NK-92 (cell line): ENCODE measurements around the gene ACR.
"Not testable (repeated sequence)": the region's sequence is repeated elsewhere in the genome, so short reads cannot be mapped to it uniquely, and the experiment has no call there.

Source experiments
- DNase-seq: peaks from one replicate; lab custom pipeline; 2025; ENCODE audit not compliant: unreplicated experiment; lab: John Stamatoyannopoulos, UW

Gene ACR

DNA sequence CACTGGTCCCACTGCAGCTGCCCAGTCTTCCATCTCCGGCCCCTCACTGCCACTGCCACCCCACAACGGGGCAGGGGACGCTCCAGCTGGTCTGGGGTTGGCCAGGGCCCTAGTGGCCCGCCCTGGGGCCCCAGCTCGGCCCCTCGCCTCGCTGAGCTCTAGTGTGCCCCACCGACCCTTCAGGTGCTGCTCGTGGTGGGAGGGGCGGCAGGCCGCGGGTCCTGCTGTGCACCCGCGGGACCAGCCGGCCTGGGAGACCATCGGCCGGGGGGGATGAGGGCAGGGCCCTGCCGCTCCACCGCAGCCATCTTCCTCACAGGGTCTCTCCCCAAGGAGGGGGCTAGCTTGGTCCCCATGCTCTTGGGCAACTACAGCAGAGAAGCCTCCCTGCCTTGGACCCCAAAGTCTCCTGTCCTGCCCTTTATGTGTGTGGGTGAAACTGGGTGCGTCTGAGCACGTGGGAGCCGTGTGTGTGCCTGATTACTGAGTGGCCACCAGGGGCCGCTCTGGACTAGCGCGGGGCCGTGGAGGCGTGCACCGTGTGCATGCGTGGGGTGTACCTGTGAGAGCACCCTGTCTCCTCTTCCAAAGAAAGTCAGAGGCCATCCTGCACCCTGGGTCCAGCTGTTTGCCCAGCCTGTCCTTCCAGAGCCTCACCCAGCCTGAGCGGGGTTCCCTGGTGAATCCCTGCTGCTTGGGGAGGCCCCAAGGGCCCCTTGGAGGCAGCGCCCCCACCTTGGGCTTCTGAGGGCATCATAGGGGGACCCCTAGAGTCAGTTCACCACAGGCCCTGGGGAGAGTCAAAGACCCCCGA, 6.0 kb upstream of the ACR start:
- DNase-seq = no peak

DNA sequence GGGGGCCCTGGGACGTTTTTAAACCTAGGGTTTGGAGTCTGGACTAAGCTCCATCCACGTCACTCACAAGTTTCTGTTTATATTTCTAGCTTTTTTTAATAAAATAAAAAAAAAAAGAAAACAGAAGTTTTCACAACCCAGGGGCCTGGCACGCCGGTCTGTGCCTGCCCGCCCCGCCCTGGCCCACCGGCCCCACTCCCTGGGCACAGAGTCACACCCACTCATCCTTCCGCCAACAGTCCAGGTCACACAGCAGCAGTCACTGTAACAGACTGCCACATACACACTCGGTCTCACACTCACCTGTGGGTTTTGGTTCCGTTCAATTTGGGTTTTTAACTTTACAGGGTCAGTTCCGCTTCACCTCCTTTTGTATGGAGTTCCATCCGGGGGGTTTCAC, 5.3 kb upstream of the ACR start:
- no peak for DNase-seq

DNA sequence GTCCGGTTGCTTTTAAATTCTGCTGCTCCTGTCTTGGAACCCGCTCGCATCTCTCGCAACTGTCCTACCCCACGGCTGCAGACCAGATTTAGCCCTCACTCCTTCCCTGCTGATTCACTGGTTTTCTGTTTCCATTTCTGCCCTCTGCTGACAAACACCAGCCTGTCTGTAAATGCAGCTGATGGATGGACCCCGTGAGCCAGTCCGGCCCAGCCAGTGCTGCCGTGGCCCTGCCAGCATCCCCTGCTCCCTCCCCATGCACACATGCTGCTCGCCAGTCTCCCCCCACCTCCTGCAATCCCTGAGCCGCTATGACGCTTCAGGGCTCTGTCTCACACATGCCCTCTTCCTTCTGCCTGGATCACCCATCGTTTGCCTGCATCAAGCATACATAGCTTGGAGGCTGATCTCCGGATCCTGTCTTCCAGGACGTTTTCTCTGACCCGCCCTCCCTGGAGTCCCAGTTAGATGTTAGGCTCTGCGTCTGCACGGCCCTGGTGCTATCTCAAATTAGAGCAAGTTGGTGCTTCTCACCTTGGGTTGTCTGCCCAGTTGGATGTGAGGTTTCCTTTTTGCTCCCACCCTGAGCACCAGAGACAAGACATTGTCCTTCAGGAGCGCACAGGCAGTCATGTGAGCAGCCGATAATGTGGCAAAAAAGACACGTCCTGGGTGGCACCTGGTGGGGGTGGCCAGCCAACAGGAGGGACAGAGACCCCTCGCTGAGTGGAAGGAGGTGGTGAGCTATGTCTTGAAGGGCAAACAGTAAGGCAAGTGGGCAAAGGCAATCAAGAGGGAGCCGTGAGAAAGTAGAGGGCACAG, 4.3 kb upstream of the ACR start:
- DNase-seq = no peak

DNA sequence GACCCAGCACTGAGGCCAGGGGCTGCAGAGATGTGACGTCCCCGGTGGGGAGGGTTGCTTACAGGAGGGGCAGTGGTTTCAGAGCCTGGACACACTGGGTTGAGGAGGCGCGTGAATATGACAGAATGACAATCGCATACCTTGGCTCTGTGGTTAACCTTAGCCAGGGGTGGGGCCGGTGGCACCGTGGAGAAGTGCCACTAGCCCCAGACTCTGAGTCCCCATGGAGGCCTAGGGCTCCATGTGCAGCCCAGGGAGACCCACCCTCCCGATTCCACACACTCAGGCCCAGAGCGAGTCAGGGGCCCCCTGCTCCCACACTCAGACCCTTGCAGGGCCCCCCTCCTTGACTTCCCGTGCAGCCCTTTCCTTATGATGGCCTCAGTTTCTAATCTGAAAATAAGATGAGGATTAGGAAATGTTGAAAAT, 3.6 kb upstream of the ACR start:
- no peak for DNase-seq

DNA sequence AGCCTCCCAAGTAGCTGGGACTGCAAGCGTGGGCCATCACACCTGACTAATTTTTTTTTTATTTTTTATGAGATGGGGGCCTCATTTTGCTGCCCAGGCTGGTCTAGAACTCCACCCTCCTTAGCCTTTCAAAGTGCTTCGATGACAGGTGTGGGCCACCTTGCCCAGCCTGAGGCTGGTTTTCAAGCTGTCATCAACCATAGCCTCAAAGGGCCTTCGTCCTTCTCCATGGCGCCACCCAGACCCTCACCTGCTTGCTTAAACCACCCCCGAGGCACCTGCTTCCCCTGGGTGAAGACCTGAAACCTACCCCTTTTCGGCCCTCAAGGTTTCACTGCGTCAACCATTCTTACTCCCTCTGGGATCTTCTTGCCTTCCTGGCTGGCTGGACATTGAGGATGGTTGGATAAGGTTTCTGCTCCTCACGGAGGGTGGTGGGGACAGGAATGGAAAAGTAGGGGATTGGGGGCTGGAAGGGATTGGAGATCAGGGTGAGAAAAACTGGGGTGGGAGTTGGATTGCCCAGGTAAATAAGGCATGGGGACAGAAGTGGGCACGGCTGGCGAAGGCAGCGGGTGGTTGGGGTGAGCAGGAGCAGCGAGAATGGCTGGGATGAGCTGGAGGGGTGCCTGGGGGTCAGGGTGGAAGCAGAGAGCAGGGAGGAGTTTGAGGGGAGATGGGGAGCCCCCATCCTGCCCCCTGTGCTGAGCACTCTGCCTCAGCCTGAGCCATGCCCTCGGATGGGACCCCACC, 2.8 kb upstream of the ACR start:
- no peak for DNase-seq

DNA sequence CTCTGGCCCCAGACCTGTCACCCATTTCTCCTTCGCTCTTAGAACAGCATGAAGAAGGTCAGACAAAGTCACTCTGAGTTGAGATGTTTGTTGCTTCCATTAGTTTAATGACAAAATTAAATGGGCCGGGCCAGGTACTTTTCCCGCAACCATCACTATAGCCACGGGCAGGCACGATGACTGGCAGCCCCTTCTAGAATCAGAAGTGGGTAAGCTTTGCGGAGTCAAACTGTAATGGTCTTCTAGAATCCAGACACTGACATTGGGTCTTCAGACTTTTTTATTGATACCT, 2.3 kb upstream of the ACR start:
- no peak for DNase-seq

DNA sequence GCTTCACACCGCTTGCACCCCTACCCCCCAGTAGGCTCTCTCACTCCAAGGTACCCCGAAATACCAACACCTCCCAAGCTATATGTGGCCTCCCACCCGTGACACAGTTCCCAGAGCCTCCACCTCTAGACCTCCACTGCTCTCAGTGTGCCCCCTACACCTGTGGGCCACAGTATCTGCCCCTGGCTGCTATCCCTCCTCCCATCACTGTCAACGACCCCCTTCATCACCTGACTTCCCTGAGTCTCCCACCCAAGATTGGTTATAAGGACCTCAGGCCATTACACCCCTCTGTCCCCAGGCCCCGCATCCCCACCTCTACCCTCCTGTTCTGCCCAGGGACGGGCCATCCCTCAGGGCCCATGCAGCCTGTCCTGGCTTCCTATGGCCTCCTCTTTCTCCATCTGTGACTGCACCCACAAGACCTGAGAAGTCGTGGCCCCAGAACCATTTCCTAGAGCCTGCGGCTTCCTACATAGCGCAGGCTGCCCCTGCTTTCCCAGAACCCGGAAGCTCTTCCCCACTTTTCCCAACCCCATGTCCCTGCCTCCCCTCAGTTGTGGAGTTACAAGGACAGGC, 734 bp downstream of the ACR start:
- no peak for DNase-seq

DNA sequence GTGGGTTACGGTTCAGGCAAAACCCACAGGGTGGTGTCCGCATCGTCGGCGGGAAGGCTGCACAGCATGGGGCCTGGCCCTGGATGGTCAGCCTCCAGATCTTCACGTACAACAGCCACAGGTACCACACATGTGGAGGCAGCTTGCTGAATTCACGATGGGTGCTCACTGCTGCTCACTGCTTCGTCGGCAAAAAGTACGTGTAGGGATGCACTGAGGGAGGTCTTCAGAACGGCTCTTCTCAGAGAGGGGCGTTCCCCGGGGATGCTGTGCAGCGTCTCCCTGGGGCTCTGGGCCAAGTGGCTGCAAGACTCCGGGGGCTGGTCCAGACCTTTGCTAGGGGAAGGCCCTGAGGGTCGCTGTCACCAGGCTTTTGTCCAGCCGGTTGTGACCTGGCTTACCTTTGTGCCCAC, 1.3 kb downstream of the ACR start:
- DNase-seq = no peak

DNA sequence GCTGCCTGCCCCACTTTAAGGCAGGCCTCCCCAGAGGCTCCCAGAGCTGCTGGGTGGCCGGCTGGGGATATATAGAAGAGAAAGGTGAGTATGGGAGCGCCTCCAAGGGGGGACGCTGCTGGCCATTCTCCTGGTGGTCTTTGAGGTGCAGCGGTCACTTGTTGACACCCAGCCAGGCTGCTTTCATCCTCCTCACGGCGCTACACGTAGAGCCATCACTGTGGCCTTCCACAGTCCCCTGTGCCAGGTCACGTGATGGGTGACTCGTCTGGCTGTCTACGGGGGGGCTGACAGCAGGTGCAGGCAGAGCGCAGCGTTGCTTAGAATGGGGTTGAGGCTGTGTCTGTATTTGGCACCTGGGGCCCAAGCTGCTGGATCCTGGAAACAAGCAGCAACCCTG, 1.9 kb downstream of the ACR start:
- DNase-seq = no peak

DNA sequence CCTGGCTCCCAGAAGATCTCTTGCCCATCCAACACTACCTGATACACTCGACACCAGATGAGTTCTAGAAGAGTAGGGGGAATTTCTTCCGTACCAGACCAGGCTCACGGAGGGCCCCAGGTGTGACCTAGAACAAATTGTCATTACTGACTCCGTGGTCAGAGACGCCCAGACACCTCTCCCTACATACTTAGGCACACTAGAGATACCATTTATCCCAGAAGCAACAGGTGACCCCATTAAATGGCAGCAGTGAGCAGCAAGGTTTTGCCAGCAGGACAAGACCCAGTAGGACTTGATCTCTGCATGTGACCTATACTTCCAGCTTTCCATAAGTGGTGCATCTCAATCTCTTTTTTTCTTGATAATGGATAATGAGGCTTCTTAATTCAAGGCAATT, 2.7 kb downstream of the ACR start:
- DNase-seq = not testable (repeated sequence)

DNA sequence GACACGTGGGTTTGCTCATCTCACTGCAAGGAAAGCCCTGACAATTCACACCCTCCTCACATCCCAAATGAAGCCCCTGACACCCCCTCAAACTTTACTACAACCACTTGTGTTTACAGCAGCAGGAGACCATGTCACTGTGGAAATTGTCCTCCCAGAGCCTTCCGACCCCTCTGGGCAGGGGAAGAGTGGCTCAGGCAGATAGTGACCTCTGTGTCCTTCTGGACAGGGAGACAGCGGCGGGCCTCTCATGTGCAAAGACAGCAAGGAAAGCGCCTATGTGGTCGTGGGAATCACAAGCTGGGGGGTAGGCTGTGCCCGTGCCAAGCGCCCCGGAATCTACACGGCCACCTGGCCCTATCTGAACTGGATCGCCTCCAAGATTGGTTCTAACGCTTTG, 6.4 kb downstream of the ACR start:
- not testable (repeated sequence) for DNase-seq

DNA sequence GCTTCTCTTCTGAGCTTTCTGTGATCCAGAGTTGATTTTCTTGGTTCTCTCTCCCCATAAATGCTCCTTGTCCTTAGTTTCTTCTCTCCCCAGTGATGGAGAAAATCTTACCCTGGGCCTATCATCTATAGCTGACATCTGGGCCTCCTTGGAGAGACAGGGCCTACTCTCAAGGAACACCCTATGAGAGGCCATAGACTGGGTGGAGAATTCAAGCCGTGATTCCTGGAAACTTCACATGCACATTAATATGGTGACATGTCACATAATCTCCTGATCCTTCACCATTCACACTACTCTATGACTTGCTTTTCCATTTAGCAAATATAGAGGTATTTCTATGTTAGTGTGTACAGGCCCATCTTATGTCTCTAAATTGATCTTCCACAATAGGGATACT, 9.5 kb downstream of the ACR start:
- not testable (repeated sequence) for DNase-seq

DNA sequence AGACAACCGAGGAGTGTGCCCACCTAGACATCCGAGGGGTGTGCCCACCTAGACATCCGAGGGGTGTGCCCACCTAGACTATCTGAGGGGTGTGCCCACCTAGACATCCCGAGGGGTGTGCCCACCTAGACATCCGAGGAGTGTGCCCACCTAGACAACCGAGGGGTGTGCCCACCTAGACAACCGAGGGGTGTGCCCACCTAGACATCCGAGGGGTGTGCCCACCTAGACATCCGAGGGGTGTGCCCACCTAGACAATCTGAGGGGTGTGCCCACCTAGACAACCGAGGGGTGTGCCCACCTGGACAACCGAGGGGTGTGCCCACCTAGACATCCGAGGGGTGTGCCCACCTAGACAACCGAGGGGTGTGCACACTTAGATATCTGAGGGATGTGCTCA, 10.6 kb downstream of the ACR start:
- not testable (repeated sequence) for DNase-seq

DNA sequence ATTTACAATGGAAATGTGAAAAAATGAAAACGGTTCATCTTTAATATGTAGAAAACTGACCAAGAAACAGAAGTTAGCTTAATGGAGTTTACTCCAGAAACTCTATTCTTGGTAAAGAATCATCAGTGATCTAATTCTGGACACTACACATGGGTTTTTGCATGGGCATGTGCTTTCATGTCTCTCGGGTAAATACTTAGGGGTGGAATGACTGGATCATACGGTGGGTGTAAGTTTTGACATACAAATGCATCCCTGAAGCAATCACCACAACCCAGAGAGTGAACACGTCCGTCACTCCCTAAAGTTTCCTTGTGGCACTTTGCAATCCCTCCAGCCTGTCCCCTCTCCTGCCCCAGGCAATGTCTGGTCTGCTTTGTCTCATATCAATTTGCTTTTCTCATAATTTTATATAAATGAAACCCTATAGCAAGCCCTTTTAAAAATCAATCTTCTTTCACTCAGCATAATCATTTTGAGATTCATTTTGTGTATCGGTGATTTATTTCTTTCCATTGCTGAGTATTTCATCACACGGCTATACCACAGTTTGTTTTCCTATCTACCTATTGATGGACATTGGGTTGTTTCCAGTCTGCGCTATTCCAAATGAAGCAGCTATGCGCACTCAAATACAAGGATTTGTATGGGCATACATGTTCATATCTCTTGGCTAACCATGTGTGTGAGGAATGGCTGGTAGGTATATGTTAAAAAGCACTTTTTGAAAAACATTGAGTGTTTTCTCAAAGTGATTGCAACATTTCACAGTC, 11.5 kb downstream of the ACR start:
- not testable (repeated sequence) for DNase-seq

DNA sequence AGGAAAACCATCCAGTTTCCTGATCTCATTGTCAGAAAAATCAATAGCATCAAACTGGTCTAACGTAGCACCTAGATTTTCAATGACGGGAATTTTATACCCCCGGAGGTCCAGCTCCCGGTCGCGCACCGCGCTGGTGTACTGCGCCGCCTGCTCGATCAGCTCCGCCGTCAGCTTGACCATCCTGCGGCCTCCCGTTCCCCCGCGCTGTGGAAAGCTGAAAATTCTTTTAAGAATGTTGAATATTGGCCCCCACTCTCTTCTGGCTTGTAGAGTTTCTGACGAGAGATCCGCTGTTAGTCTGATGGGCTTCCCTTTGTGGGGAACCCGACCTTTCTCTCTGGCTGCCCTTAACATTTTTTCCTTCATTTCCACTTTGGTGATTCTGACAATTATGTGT, 17.2 kb downstream of the ACR start:
- not testable (repeated sequence) for DNase-seq

DNA sequence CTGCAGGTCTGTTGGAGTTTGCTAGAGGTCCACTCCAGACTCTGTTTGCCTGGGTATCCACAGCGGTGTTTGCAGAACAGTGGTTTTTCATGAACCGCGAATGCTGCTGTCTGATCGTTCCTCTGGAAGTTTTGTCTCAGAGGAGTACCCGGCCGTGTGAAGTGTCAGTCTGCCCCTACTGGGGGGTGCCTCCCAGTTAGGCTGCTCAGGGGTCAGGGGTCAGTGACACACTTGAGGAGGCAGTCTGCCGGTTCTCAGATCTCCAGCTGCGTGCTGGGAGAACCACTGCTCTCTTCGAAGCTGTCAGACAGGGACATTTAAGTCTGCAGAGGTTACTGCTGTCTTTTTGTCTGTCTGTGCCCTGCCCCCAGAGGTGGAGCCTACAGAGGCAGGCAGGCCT, 18.4 kb downstream of the ACR start:
- DNase-seq = not testable (repeated sequence)

DNA sequence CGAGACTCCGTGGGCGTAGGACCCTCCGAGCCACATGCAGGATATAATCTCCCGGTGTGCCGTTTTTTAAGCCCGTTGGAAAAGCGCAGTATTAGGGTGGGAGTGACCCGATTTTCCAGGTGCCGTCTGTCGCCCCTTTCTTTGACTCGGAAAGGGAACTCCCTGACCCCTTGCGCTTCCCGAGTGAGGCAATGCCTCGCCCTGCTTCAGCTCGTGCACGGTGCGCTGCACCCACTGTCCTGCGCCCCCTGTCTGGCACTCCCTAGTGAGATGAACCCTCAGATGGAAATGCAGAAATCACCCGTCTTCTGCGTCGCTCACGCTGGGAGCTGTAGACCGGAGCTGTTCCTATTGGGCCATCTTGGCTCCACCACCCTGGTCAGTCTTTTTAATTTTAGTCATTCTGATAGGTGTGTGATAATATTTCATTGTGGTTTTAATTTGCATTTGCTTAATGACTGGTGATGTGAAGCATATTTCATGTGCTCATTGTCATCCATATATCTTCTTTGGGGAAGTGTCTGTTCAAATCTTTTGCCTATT, 19.0 kb downstream of the ACR start:
- DNase-seq = not testable (repeated sequence)

DNA sequence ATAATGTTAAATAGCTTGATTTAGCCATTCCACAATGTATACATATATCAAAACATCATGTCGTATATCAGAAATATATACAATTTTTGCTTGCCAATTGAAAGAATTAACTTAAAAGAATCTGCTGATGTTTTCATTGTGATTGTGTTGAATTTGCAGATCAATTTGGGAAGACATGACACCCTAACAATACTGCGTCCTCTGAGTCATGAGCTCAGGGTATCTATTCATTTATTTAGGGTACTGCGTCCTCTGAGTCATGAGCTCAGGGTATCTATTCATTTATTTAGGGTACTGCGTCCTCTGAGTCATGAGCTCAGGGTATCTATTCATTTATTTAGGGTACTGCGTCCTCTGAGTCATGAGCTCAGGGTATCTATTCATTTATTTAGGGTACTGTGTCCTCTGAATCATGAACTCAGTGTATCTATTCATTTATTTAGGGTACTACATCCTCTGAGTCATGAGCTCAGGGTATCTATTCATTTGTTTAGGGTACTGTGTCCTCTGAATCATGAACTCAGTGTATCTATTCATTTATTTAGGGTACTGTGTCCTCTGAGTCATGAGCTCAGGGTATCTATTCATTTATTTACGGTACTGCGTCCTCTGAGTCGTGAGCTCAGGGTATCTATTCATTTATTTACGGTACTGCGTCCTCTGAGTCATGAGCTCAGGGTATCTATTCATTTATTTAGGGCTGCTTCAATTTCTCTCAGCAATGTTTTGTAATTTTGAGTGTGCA, 21.8 kb downstream of the ACR start:
- not testable (repeated sequence) for DNase-seq

DNA sequence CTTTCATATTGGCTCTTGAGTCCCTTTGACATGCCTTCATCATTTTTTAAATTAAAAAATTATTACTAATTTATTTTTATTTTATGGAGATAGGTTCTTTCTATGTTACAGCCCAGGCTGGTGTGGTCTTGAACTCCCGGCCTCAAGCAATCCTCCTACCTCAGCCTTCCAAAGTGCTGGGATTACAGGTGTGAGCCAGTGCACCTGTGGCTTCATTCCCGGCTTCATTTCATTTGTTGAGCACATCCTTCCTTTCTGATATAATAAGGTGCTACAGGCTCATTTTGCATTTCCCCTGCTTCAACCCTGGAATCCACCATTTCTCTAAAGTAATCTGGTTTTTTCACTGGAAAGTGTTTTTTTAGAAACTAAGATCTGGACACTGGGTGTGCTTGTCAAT, 23.8 kb downstream of the ACR start:
- DNase-seq = not testable (repeated sequence)

DNA sequence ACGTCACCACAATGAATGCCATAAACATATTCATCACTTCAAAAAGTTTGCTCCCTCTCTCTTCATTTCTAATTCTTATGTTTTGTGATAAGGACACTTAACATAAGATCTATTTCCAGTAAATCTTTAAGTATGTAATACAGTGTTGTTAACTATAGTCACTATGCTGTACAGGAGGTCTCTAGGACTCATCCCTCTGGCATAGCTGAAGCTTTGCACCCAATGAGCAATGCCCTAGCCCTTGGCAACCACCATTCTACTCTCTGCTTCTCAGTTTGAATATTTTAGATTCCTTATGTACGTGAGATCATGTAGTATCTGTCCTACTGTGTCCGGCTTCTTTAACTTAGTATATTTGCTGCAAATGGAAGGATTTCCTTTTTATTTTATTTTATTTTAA, 26.3 kb downstream of the ACR start:
- DNase-seq = not testable (repeated sequence)
